ENCODE results near the gene BCOR. TPM values are rescaled to one million over a fixed set of nuclear protein-coding genes. Genes with fewer than 3 reads are reported as not detected.

Gene BCOR
- total RNA-seq, 4 donors from 2014 or later = 20.9 to 36.0 (median 32.5) TPM

DNA sequence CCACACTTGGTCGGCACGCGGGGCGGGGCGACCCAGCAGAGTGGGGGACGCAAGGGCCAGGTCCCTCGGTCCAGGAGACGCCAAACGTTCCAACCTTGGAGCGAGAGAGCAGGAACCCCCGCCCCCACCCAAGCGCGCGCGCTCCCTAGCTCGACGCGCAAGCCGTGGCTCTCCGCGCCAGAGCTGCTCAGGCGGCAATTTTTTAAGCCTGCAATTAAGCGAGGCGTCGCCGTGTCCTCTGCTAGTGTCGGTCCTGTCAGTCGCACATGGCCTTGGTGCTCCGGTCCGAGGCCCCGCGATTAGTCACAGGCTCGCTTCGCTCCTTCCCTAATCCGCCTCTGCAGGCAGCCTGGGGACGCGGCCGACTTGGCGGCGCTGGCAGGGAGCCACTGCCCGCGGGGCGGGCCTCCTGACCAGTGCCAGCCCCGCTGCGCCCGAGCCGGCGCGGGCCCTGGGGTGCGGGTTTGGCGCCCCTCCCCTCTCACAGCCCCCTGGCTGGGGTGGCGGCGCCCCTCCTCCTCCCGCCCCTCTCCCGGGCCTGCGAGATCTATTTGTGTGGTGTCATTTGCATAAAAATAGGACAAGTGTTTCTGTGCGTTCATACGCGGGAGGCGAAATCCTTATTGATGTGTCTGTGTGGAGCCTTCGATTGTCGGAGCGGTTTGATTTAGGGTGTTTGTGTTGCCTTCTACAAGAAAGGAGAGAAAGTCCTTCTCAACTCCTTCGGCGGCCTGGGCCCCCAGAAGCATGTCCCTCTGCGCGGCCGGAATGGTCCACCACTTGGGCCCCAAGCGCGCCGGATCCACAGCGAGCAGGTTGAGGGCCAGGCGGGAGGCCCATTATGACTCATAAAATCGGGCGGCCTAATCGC is 9.8 kb upstream of the BCOR start:
- DNase-seq (ENCODE audit: low spot score in 2 of 2) = no peak
- Histone ChIP-seq H3K4me3 (peak overlapping the region; percentile 72), H3K9me3 (no peaks in the 10 kb centered on the region), H3K4me1 (peaks cover 39% of the 10 kb centered on the region), H3K36me3 (no peaks in the 10 kb centered on the region), H3K27me3 (no peaks in the 10 kb centered on the region), H3K27ac (peak overlapping the region; percentile 96)
- 3% methylated on average over 8 of the region's 76 CpGs for WGBS
- no peak for TF ChIP-seq EP300 (IDR thresholded peaks at IDR 0.05)
- TF ChIP-seq POLR2AphosphoS5 (IDR thresholded peaks at IDR 0.05) = no peak
- no peak for TF ChIP-seq POLR2A (IDR thresholded peaks at IDR 0.05)
- TF ChIP-seq, protein P1, sequence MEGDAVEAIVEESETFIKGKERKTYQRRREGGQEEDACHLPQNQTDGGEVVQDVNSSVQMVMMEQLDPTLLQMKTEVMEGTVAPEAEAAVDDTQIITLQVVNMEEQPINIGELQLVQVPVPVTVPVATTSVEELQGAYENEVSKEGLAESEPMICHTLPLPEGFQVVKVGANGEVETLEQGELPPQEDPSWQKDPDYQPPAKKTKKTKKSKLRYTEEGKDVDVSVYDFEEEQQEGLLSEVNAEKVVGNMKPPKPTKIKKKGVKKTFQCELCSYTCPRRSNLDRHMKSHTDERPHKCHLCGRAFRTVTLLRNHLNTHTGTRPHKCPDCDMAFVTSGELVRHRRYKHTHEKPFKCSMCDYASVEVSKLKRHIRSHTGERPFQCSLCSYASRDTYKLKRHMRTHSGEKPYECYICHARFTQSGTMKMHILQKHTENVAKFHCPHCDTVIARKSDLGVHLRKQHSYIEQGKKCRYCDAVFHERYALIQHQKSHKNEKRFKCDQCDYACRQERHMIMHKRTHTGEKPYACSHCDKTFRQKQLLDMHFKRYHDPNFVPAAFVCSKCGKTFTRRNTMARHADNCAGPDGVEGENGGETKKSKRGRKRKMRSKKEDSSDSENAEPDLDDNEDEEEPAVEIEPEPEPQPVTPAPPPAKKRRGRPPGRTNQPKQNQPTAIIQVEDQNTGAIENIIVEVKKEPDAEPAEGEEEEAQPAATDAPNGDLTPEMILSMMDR (IDR thresholded peaks at IDR 0.05) = no peak

DNA sequence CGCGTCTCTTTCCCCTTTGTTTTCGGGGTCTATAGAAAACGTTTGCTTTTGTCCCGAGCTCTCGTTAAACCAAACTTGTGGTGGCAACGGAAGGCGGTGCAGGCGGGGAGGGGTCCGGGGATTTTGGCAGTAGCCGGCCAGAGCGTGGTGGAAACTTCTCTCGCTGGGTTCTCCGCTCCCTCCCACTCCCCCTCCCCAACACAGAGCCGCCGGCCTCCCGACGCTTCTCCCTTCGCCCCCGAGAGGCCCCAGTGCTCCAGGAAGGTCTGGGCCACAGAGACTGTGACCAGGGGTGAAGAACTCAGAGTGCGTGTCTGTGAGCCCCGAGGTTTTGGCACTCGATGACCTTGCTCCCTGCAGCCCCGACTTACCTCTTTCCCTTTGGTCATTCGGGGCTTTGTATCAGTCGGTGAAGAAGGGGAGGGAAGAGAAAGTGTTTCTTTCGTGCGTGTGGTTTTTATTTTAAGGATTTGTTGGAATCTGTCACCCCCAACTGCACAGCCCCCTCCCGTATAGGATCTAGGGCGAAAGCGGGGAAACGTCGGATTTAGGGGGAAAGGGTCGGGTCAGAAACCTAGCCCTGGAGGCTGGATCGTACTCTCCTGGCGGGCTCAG is 9.0 kb upstream of the BCOR start:
- peaks cover 39% of the 10 kb centered on the region for H3K4me1 ChIP-seq

DNA sequence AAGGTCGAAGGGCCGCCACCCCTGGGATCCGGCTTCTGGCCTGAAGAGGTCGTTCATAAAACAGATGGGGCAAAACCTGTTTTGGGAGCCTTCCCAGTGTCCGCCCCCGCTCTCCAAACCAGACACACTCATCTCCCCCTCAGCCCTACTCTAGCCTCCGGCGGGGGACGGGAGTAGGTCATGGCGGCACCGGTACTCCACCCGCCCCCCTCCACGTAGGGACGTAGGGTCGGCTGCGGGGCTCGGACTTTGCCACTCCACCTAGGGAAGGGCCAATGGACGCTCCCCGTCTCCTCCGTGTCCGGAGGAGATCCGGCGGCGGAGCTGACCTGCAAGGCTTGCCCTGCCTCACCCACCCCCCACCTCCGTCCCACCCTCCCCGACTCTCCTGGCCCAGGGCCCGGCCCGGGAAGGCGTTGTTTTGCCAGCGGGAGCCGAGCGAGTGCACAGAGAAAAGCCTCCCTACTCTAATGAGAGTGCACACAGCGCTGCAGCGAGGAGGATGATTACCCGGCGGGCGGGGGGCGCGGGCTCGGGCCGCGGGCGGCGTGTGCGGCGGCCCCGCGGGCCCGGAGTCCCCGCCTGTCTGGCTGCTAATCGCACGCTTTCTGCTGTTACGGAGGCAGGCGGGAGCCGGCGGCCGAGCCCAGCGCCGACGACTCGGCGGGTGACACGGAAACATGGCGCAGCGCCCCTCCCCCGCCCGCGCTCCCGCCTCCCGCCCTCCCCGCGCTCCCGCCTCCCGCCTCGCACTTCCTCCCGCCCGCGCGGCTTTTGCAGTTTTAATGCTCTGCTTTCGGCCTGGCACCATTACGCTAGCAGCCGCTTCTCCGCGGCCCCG is 8.3 kb upstream of the BCOR start:
- Histone ChIP-seq H3K27me3 (no peaks in the 10 kb centered on the region), H3K9me3 (no peaks in the 10 kb centered on the region), H3K4me3 (peak overlapping the region; percentile 72), H3K4me1 (peaks cover 39% of the 10 kb centered on the region), H3K36me3 (no peaks in the 10 kb centered on the region), H3K27ac (peak overlapping the region; percentile 89)
- WGBS = 3% methylated on average over 62 of the region's 85 CpGs
- TF ChIP-seq, protein P1 (IDR thresholded peaks at IDR 0.05) = no peak
- TF ChIP-seq POLR2A (IDR thresholded peaks at IDR 0.05) (no peak), POLR2AphosphoS5 (IDR thresholded peaks at IDR 0.05) (no peak), EP300 (IDR thresholded peaks at IDR 0.05) (no peak)
- no peak for DNase-seq (ENCODE audit: low spot score in 2 of 2)

More for the DNA sequence above, 9.0 kb upstream of the BCOR start:
- no peaks in the 10 kb centered on the region for H3K9me3 ChIP-seq
- H3K27ac ChIP-seq = peak overlapping the region; percentile 89
- H3K36me3 ChIP-seq = no peaks in the 10 kb centered on the region
- TF ChIP-seq, protein P1 (IDR thresholded peaks at IDR 0.05) = no peak
- TF ChIP-seq POLR2AphosphoS5 (IDR thresholded peaks at IDR 0.05) (no peak), EP300 (IDR thresholded peaks at IDR 0.05) (no peak), POLR2A (IDR thresholded peaks at IDR 0.05) (no peak)
- WGBS = 5% methylated on average over 22 of the region's 36 CpGs
- DNase-seq (ENCODE audit: low spot score in 2 of 2) = no peak
- no peaks in the 10 kb centered on the region for H3K27me3 ChIP-seq
- peak overlapping the region; percentile 72 for H3K4me3 ChIP-seq

DNA sequence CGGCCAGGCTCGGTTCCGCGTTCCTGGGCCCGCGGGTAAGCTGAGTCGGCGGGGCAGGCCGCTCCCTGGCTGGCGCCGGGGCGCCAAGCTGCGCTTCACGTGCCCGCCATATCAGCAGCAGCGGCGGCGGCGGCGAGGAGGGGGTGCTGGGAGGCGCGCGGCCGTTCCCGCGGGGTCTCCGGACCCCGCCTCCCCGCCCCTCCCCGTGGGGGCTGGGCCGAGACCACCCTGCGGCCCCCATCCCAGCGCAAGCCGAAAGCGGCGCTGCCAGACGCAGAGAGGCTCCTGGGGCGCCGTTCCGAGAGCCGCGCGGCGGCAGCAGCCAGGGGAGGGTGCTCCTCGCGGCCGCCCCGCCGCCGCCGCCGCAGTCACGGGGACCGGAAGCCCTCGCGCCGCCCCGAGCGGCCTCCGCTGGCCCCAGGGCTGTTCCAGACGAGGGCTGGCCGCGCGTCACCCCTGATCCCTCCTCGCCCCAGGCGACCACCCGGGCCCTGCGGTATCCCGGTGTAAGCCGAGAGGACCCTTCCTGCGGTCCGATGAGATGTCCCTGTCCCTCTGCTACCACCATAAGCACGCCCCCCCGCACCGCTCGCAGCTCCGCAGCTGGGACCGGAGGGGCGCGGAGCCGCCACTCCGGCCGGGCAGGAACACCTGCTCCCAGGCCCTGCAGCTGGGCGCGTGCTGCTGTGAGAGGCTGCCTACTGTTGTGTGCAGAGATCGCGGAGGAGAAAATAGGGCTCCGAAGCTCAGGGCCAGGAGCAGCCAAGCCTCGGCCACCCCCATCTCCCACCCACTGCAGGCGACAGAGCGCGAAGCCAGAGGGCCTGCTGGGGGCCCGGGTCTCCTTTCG is 7.5 kb upstream of the BCOR start:
- H3K27me3 ChIP-seq = no peaks in the 10 kb centered on the region
- DNase-seq (ENCODE audit: low spot score in 2 of 2) = no peak
- H3K36me3 ChIP-seq = no peaks in the 10 kb centered on the region
- TF ChIP-seq POLR2A (IDR thresholded peaks at IDR 0.05) (no peak), EP300 (IDR thresholded peaks at IDR 0.05) (no peak), POLR2AphosphoS5 (IDR thresholded peaks at IDR 0.05) (no peak)
- TF ChIP-seq, protein P1 (IDR thresholded peaks at IDR 0.05) = no peak
- H3K4me1 ChIP-seq = peaks cover 38% of the 10 kb centered on the region
- peak overlapping the region; percentile 72 for H3K4me3 ChIP-seq
- WGBS = 0% methylated on average over 8 of the region's 94 CpGs
- no peaks in the 10 kb centered on the region for H3K9me3 ChIP-seq
- peak overlapping the region; percentile 89 for H3K27ac ChIP-seq

Measured in suprapubic skin (tissue), 4 donors.